SJCRH30 (cell line): ENCODE results near the gene DDI1. TPM values are rescaled to one million over a fixed set of nuclear protein-coding genes. Genes with fewer than 3 reads are reported as not detected.
"Not testable (repeated sequence)": the region's sequence is repeated elsewhere in the genome, so short reads cannot be mapped to it uniquely, and the experiment has no call there.

Source experiments
- DNase-seq, 2 experiments: peaks; one replicate each; pipeline ENCODE4 v3.0.0-alpha.2; 2015 to 2020
- H3K27ac ChIP-seq: fragments of 250-450 bp; sonication (Bioruptor Pico); 2 replicates; pipeline ENCODE4 v1.5.1; 2020; ENCODE audit warnings: mild to moderate bottlenecking, moderate library complexity
- H3K27me3 ChIP-seq: fragments of 250-450 bp; sonication (Bioruptor Pico); 2 replicates; pipeline ENCODE4 v1.5.1; 2020; ENCODE audit warnings: mild to moderate bottlenecking, moderate library complexity
- H3K36me3 ChIP-seq: fragments of 250-450 bp; sonication (Bioruptor Pico); 2 replicates; pipeline ENCODE4 v1.5.1; 2020; ENCODE audit warnings: mild to moderate bottlenecking, moderate library complexity
- H3K4me1 ChIP-seq: fragments of 250-450 bp; sonication (Bioruptor Pico); 2 replicates; pipeline ENCODE4 v1.5.1; 2020; ENCODE audit warnings: mild to moderate bottlenecking, moderate library complexity
- H3K4me3 ChIP-seq: fragments of 250-450 bp; sonication (Bioruptor Pico); 2 replicates; pipeline ENCODE4 v1.5.1; 2020; ENCODE audit warnings: mild to moderate bottlenecking, moderate library complexity
- H3K9me3 ChIP-seq: fragments of 250-450 bp; sonication (Bioruptor Pico); replicated peaks from 2 replicates; pipeline ENCODE4 v1.5.1; 2020; ENCODE audit warnings: mild to moderate bottlenecking, moderate library complexity
- total RNA-seq: library from RNA; depleted of rRNA; stranded (reverse); fragments of >200 nt; shearing (Covaris generic); gene quantifications from 2 replicates; pipeline ENCODE4 v1.2.3, GENCODE V29; 2014

DDI1 gene
- total RNA-seq, 1 experiment from 2014 or later = not detected

DNA sequence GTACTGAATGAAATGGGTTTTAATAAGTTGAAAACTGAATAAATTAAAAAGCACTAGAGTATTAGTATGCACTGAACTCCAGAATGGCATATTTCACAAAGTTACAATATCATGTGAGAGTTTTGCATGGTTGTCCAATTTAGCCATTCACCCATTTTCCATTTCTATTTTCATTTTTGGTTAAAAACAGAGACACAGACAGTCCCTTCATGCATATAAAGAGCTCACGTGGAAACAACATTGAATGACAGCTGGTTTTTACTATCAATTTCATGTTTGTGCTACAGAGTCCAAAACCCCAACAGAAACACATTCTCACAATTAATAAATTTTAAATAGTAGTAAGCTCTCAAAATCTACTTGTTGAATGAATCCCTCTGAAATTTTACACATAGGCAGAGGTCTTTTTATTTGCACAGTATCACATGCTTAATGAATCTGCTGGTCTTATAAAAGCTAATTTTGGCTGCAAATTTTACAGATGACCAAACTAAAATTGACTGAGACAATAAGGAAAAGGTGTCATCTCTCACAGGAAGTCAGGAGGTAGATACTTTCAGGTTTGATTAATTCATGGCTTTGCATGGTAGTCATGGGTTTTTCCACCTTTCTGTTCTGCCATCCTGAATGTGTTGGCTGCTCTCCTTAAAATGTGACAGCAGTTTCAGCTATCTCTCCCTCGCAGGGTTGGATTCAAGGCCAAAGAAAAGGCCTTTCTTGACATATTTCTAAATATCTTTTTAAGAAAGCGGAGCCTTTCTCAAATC, 20.6 kb upstream of the DDI1 start:
- Histone ChIP-seq H3K4me3 (no peak overlapping the region), H3K36me3 (no peaks in the 10 kb centered on the region)

DNA sequence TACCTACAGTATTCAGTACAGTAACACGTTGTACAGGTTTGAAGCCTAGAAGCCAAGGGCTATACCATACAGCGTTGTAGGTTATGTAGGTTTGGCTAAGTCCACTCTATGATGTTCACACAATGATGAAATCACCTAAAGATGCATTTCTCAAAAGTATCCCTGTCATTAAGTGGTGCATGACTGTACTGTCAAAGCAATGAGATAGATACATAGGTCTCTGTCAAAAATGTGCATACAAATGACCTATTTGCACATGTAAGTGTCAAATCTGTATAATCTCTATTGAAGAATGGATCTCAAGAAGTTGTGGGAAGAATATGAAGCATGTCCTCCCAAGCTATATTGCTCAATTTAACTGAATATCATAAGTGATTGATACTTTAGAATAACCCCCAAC, 11.9 kb upstream of the DDI1 start:
- H3K27me3 ChIP-seq = no peaks in the 10 kb centered on the region
- no peaks in the 10 kb centered on the region for H3K4me1 ChIP-seq
- H3K36me3 ChIP-seq = no peaks in the 10 kb centered on the region
- no peak for DNase-seq
- no peak overlapping the region for H3K27ac ChIP-seq
- no peak overlapping the region for H3K4me3 ChIP-seq
- no peaks in the 10 kb centered on the region for H3K9me3 ChIP-seq

More for the DNA sequence above, 20.6 kb upstream of the DDI1 start:
- Histone ChIP-seq H3K9me3 (no peaks in the 10 kb centered on the region), H3K27ac (no peak overlapping the region), H3K4me1 (no peaks in the 10 kb centered on the region), H3K27me3 (no peaks in the 10 kb centered on the region)
- DNase-seq = no peak

DNA sequence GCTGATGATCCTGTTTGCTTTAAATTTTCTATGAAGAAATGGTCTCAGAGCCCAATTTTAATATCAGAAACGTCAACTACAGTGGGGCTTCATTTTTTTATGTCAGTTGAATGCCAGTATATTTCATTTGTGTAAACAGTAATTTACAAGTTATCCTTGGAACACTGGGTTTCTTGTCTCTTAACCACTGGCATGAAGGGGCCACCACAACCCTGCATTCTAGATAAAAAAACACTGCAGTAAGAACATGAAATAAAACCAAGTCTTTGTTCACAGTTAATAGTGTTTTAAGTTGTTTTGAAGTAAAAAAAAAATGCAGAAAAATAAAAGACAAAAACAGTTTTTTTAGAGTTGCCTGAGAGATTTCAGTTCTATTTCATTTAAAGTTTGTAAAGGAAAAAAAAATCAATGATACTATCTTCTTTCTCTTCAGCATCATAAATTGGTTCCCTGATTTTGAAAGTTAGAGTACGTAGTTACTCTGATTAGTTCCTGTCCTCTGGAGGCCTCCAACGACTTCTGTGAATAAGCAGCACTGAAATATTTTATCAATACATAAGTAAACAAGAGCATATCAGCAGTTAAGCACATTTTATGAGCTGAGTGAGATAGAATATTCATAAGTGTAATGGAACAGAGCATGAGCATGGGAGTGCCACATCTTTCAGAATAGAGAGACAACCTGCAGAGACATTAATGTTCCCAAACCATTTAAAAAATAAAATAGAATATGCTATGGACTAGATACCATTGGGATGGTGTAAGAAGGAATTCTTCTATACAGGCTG, 7.8 kb upstream of the DDI1 start:
- H3K27ac ChIP-seq = no peak overlapping the region
- H3K27me3 ChIP-seq = no peaks in the 10 kb centered on the region
- H3K36me3 ChIP-seq = no peaks in the 10 kb centered on the region
- H3K9me3 ChIP-seq = no peaks in the 10 kb centered on the region
- H3K4me3 ChIP-seq = no peak overlapping the region
- H3K4me1 ChIP-seq = no peaks in the 10 kb centered on the region
- peak in 1 of 2 experiments; percentile 16 for DNase-seq

DNA sequence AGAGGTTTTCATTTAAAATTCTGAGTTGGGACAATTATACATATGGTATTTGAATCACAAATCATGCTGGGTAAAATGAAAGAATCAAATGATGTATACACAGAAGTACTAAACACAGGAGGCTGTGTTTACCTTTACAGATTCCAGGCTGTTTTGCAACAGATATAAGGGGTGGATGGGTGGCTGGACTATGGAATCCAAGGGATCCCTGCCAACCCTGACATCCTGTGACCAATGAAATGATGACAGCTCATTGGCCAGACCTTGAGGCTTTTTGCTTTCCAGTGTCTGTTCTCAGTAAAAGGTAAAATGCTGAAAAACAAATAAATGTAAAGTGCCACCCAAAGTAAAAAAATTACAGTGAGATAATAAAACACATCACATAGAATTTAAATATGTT, 3.3 kb upstream of the DDI1 start:
- Histone ChIP-seq H3K36me3 (no peaks in the 10 kb centered on the region), H3K4me1 (no peaks in the 10 kb centered on the region), H3K9me3 (no peaks in the 10 kb centered on the region), H3K27me3 (no peaks in the 10 kb centered on the region), H3K4me3 (no peak overlapping the region), H3K27ac (no peak overlapping the region)
- DNase-seq = peak; percentile 4 to 23

DNA sequence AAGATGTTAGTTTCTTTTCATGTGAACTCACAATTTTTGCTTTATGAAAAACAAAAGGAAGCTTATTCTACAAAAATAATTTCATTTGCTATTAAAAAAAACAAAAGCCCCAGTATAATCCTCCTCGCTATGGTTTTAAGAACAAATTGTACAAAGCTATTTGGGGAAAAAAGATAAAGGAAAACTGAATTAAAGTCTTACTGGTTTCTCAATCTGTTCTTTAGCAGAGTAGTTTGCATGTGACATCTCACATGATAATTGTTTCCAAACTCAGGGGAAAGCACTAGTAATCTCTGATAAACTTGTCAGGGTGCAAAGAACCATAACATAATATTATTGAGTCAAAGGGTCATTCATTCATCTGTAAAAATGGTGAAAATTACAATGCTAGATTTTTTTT, 2.9 kb upstream of the DDI1 start:
- H3K4me1 ChIP-seq = no peaks in the 10 kb centered on the region
- DNase-seq = no peak
- H3K4me3 ChIP-seq = no peak overlapping the region
- no peaks in the 10 kb centered on the region for H3K9me3 ChIP-seq
- no peaks in the 10 kb centered on the region for H3K36me3 ChIP-seq
- no peaks in the 10 kb centered on the region for H3K27me3 ChIP-seq
- no peak overlapping the region for H3K27ac ChIP-seq

DNA sequence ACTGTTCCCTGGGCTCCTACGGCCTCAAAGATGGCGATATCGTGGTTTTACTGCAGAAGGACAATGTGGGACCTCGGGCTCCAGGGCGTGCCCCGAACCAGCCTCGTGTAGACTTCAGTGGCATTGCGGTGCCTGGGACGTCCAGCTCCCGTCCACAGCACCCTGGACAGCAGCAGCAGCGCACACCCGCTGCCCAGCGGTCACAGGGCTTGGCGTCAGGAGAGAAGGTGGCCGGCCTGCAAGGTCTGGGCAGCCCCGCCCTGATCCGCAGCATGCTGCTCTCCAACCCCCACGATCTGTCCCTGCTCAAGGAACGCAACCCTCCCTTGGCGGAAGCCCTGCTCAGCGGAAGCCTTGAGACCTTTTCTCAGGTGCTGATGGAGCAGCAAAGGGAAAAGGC, 555 bp downstream of the DDI1 start:
- H3K9me3 ChIP-seq = no peaks in the 10 kb centered on the region
- no peaks in the 10 kb centered on the region for H3K4me1 ChIP-seq
- no peak overlapping the region for H3K27ac ChIP-seq
- no peak for DNase-seq
- H3K27me3 ChIP-seq = no peaks in the 10 kb centered on the region
- no peaks in the 10 kb centered on the region for H3K36me3 ChIP-seq
- H3K4me3 ChIP-seq = no peak overlapping the region

DNA sequence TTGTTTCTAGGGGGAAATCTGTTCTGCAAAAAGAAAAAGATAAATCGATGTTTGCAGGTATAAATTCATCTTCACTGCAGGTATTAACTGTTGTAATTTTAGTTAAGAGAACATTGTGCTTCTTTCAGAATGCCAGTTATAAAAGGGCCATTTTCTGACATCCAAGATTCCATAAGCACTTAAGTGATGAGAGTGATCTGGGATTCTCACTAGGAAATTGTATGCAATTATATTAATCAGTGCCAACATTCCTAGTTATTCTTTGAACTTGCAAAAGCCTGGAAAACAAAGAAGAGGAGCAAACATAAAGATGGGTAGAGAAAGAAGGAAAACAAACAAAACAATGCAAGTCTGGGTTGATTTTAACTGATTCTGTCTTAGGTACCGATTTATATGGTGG, 5.4 kb downstream of the DDI1 start:
- H3K36me3 ChIP-seq = no peaks in the 10 kb centered on the region
- H3K27me3 ChIP-seq = no peaks in the 10 kb centered on the region
- no peak for DNase-seq
- H3K27ac ChIP-seq = no peak overlapping the region
- H3K4me3 ChIP-seq = no peak overlapping the region
- H3K9me3 ChIP-seq = no peaks in the 10 kb centered on the region
- H3K4me1 ChIP-seq = no peaks in the 10 kb centered on the region

DNA sequence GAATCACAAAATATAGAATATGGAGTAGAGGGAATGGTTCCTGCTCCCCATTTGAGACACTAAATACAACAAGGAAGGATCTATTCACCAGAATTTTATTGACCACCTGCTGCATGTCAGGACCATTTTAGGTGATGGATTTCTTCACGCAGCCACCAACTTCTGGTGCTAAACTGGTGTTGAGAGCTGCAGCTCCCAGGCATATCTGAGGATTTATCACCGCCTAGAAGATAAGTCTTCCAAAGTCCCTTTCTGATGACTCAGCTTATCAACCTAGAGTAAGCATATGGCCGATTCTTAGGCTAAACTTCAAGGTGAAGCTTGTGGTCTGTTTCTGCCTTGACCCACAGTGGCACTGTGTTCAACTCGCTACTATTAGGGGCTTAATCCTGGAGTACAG, 6.7 kb downstream of the DDI1 start:
- no peaks in the 10 kb centered on the region for H3K4me1 ChIP-seq
- H3K27me3 ChIP-seq = no peaks in the 10 kb centered on the region
- no peaks in the 10 kb centered on the region for H3K9me3 ChIP-seq
- H3K4me3 ChIP-seq = no peak overlapping the region
- no peak overlapping the region for H3K27ac ChIP-seq
- H3K36me3 ChIP-seq = no peaks in the 10 kb centered on the region
- no peak for DNase-seq

DNA sequence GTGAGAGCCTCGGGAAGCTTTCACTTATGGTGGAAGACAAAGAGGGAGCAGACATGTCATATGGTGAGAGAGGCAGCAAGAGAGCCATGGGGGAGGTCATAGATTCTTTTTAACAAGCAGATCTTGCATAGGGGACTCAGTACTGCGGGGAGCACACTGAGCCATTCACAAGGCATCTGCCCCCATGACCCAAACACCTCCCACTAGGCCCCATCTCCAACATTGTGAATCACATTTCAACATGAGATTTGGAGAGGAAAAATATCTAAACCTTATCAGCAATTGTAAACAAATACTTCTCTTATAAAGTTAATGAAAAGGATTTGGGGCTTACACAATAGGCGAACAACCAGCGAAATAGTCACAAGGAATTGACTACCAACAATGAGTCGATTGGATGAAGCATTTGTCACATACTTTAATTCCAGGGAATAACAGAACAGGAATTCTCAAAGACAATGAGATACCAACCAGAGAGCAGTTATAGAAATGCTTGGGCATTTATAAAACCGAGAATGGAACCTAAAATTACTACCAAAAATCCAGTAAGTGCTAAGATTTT, 7.3 kb downstream of the DDI1 start:
- H3K27me3 ChIP-seq = no peaks in the 10 kb centered on the region
- no peak for DNase-seq
- H3K27ac ChIP-seq = no peak overlapping the region
- no peak overlapping the region for H3K4me3 ChIP-seq
- no peaks in the 10 kb centered on the region for H3K4me1 ChIP-seq
- H3K36me3 ChIP-seq = no peaks in the 10 kb centered on the region
- no peaks in the 10 kb centered on the region for H3K9me3 ChIP-seq

DNA sequence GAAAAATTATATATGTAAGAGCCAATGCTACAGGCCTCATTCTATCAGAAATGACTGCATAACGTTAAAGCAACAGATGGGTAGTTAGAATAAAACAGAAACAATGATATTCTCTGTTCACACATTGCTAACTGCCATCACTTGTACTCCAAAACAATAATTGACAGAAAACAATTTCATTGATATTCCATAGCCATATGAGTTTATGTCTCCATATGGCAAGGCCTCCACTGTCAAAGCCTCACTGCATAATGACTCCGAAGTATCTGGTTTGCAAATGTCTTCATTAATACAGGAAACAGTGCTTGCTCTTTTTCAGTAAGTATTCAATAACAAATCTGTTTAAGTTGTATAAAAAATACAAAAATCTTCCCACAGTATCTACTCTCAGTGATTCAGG, 9.9 kb downstream of the DDI1 start:
- H3K9me3 ChIP-seq = no peaks in the 10 kb centered on the region
- H3K27me3 ChIP-seq = no peaks in the 10 kb centered on the region
- no peak overlapping the region for H3K4me3 ChIP-seq
- no peak overlapping the region for H3K27ac ChIP-seq
- H3K4me1 ChIP-seq = no peaks in the 10 kb centered on the region
- no peaks in the 10 kb centered on the region for H3K36me3 ChIP-seq
- no peak for DNase-seq

DNA sequence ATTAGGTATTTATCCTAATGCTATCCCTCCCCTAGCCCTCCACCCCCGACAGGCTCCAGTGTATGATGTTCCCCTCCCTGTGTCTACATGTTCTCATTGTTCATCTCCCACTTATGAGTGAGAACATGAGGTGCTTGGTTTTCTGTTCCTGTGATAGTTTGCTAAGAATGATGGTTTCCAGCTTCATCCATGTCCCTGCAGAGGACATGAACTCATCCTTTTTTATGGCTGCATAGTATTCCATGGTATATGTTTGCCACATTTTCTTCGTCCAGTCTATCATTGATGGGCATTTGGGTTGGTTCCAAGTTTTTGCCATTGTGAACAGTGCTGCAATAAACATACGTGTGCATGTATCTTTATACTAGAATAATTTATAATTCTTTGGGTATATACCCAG, 10.4 kb downstream of the DDI1 start:
- not testable (repeated sequence) for H3K4me3 ChIP-seq, H3K27ac ChIP-seq, H3K9me3 ChIP-seq, H3K4me1 ChIP-seq, H3K36me3 ChIP-seq, H3K27me3 ChIP-seq, DNase-seq

DNA sequence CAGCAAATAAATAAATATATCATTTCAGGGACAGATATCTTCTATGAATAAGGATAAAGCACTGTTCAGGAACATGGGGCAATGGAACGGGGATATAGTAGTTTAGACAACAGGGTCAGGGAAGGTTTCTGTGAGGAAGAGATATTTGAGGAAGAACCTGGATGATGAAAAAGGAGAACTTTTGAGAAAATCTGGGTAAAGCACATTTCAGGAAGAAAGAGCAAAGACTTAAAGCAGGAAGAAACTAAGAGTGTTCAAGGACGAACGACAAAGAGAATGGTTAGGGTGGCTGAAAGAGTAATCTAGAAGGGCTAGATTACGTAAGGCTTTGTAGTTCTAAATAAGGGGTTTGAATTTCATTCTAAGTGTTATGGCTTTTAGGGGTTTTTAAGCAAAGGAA, 12.7 kb downstream of the DDI1 start:
- Histone ChIP-seq H3K36me3 (no peaks in the 10 kb centered on the region), H3K27ac (no peak overlapping the region), H3K9me3 (no peaks in the 10 kb centered on the region), H3K27me3 (no peaks in the 10 kb centered on the region), H3K4me1 (no peaks in the 10 kb centered on the region), H3K4me3 (no peak overlapping the region)
- DNase-seq = no peak

DNA sequence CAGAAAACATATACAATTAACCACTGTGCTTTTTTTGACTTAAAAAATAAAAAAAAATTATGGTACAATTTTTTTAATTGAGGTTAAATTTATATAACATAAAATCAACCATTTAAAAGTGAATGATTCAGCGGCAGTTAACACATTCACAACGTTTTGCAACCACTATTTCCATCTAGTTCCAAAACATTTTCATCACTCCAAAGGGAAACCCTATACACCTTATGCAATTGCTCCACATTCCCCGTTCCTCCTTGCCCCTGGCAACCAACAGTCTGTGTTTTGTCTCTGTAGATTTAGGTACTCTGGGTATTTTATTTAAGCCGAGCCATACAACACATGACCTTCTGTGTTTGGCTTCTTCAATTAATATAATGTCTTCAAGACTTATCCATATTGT, 15.3 kb downstream of the DDI1 start:
- no peaks in the 10 kb centered on the region for H3K9me3 ChIP-seq
- no peaks in the 10 kb centered on the region for H3K27me3 ChIP-seq
- H3K36me3 ChIP-seq = no peaks in the 10 kb centered on the region
- no peaks in the 10 kb centered on the region for H3K4me1 ChIP-seq
- H3K27ac ChIP-seq = no peak overlapping the region
- no peak for DNase-seq
- no peak overlapping the region for H3K4me3 ChIP-seq

DNA sequence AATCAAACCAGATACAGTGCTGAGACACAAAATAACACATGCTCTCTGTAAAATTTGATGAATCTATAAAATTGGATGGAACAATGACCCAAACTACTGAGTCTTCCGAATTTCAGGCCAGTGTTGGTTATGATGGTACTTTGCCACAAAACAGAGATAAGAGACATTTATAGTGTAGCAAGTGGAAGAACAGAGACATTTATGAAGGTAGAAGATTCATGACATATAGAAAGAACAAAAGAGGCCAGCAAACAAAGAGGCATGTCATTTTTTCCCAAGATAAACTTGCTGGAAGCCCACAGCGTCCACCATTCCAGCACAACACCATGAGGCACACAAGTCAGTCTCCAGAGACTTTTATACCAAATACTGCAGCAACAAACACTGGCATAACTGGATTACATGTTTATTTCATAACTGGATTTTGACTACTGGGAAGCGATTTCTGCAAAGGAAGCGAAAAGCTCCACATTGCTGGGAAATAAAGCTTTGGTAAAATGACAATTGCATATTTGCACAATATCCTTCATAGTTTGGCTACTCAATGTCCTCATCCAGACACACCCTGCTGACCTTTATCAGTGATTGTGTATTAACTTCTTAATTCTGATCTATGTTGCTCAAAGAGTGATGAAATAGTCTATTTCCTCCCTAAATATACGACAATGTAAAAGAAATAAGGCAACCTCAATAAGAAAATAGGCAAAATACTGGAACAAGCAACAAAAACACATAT, 17.5 kb downstream of the DDI1 start:
- H3K9me3 ChIP-seq = no peaks in the 10 kb centered on the region
- no peaks in the 10 kb centered on the region for H3K27me3 ChIP-seq
- H3K4me1 ChIP-seq = no peaks in the 10 kb centered on the region
- no peak overlapping the region for H3K4me3 ChIP-seq
- no peak for DNase-seq
- H3K27ac ChIP-seq = no peak overlapping the region
- no peaks in the 10 kb centered on the region for H3K36me3 ChIP-seq

DNA sequence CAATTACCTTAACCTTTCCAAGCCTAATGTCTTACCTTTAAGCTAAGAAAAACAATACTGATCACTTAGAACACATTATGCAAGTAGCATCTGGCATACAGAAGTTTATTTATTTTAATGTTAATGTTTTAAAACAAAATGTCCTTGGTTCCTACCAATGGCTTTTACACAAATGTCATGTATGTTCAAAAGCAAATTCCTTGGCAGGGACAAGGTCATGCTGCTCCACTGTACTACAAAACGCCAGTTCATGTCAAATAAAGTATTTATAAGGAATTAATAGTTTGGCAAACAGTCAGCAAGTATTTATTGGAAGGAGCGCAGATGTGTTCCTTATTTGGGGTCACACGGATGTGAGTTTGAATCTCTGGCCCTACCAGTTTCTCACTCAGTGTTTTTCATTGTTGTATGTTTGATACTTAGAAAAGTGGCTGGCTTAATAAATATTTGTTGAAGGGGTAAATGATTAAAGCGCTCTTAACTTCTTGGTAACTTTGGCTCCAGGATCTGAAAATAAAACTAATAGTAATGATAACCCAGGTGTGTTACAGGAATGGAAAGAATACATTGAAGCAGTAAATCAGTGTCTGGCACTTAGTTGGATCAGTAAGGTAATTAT, 18.6 kb downstream of the DDI1 start:
- no peaks in the 10 kb centered on the region for H3K4me1 ChIP-seq
- no peaks in the 10 kb centered on the region for H3K27me3 ChIP-seq
- no peak overlapping the region for H3K4me3 ChIP-seq
- no peaks in the 10 kb centered on the region for H3K36me3 ChIP-seq
- H3K9me3 ChIP-seq = no peaks in the 10 kb centered on the region
- no peak for DNase-seq
- H3K27ac ChIP-seq = no peak overlapping the region
